AML-193 (cell line): ENCODE data around the gene ADK.

ENCODE experiments used
- DNase-seq, 2 experiments: peaks; one replicate each; lab custom pipeline; 2025; lab: John Stamatoyannopoulos, UW

ADK gene

GRCh38 chr10:74610299-74610698 lies 459.3 kb downstream of the ADK start:
- DNase-seq: no peak

- DNase-seq: no peak
Observed at GRCh38 chr10:74612195-74612594, 461.2 kb downstream of the ADK start.

GRCh38 chr10:74620626-74621025 lies 469.6 kb downstream of the ADK start:
- no peak for DNase-seq

GRCh38 chr10:74623786-74624185 lies 472.8 kb downstream of the ADK start:
- DNase-seq: no peak

GRCh38 chr10:74624501-74624900 lies 473.5 kb downstream of the ADK start:
- no peak for DNase-seq

- DNase-seq: no peak
Observed at GRCh38 chr10:74628136-74628535, 477.1 kb downstream of the ADK start.

- no peak for DNase-seq
Observed at GRCh38 chr10:74634995-74635536, 484.0 kb downstream of the ADK start.

GRCh38 chr10:74635655-74636054 lies 484.6 kb downstream of the ADK start:
- no peak for DNase-seq

GRCh38 chr10:74637685-74638084 lies 486.7 kb downstream of the ADK start:
- DNase-seq: no peak

GRCh38 chr10:74640134-74640921 lies 489.3 kb downstream of the ADK start:
- DNase-seq: no peak

GRCh38 chr10:74641659-74642058 lies 490.6 kb downstream of the ADK start:
- DNase-seq: no peak

- no peak for DNase-seq
Observed at GRCh38 chr10:74642901-74643595, 492.0 kb downstream of the ADK start.

GRCh38 chr10:74643596-74643975 lies 492.6 kb downstream of the ADK start:
- DNase-seq: no peak

GRCh38 chr10:74644738-74645137 lies 493.7 kb downstream of the ADK start:
- DNase-seq: no peak

GRCh38 chr10:74645692-74646091 lies 494.7 kb downstream of the ADK start:
- DNase-seq: no peak

- no peak for DNase-seq
Observed at GRCh38 chr10:74650613-74651012, 499.6 kb downstream of the ADK start.

GRCh38 chr10:74651565-74651964 lies 500.5 kb downstream of the ADK start:
- DNase-seq: no peak

- no peak for DNase-seq
Observed at GRCh38 chr10:74652664-74653063, 501.6 kb downstream of the ADK start.

GRCh38 chr10:74658511-74658910 lies 507.5 kb downstream of the ADK start:
- no peak for DNase-seq

- DNase-seq: no peak
Observed at GRCh38 chr10:74662635-74663034, 511.6 kb downstream of the ADK start.

- DNase-seq: no peak
Observed at GRCh38 chr10:74669210-74669609, 518.2 kb downstream of the ADK start.

- DNase-seq: no peak
Observed at GRCh38 chr10:74671716-74672115, 520.7 kb downstream of the ADK start.

- DNase-seq: no peak
Observed at GRCh38 chr10:74672430-74673165, 521.6 kb downstream of the ADK start.
